GM19455 (cell line): ENCODE results near the gene TRIM39.
"Not testable (repeated sequence)": the region's sequence is repeated elsewhere in the genome, so short reads cannot be mapped to it uniquely, and the experiment has no call there.

ENCODE experiments used
- ATAC-seq: cut with Tn5 transposase; IDR thresholded peaks from one replicate; pipeline ENCODE4 v1.9.1; 2021; ENCODE audit not compliant: unreplicated experiment

Gene TRIM39

DNA sequence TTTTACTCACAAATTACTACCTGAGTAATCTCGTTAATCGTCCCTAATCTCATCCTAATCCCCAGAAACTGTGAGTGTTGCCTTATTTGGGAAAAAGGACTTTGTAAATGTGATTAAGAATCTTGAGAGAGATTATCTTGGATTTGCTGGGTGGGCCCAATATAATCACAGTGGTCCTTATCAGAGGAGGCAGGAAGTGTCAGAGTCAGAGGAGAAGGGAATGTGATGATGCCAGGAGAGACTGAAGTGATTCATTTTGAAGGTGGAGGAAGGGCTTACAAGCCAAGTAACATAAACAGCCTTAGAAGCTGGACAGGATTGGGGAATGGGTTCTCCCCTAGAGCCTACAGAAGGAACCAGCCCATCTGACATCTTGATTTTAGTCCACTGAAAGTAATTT is 34.9 kb downstream of the TRIM39 start:
- ATAC-seq, result no peak

DNA sequence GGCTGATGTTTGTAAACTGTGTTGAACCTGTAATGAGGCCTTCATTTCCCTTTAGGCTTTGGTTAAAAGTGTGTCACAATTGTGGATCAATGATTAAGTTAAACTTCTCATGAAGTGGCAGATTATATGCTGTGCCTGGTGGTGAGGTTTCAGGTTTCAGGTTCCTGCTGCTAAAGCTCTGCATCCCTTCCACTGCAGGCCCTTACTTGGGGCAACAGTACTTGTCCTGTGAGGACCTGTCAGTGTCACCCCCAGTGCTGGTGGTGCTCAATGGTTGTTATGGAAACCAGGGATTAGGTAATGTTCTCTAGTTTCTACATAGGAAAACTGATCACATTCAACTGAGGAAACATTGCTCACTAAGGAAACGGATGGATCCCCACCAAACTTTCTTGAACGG is 36.7 kb downstream of the TRIM39 start:
- no peak for ATAC-seq

DNA sequence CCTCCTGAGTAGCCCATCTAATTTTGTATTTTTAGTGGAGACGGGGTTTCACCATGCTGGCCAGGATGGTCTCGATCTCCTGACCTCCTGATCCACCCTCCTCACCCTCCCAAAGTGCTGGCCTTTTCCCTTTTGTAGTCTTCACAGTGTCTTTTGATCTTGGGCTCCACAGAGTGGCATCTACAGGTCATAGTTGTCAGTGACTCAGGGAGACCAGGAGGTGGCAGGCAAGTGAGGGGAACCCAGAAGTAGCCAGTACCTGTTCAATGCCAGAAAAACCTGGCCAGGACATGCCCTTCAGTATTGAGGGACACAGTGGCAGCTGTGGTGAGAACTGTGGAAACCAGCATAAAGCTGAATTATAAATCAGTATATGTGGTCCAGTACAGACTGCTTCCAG is 37.9 kb downstream of the TRIM39 start:
- no peak for ATAC-seq

DNA sequence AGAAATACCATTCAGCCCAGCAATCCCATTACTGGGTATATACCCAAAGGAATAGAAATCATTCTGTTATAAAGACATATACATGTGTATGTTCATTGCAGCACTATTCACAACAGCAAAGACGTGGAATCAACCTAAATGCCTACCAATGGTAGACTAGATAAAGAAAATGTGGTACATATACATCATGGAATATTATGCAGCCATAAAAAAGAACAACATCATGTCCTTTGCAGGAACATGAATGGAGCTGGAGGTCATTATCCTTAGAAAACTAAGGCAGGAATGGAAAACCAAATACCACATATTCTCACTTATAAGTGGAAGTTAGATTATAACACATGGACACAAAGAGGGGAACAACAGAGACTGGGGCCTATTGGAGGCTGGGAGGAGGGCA is 42.6 kb downstream of the TRIM39 start:
- not testable (repeated sequence) for ATAC-seq

DNA sequence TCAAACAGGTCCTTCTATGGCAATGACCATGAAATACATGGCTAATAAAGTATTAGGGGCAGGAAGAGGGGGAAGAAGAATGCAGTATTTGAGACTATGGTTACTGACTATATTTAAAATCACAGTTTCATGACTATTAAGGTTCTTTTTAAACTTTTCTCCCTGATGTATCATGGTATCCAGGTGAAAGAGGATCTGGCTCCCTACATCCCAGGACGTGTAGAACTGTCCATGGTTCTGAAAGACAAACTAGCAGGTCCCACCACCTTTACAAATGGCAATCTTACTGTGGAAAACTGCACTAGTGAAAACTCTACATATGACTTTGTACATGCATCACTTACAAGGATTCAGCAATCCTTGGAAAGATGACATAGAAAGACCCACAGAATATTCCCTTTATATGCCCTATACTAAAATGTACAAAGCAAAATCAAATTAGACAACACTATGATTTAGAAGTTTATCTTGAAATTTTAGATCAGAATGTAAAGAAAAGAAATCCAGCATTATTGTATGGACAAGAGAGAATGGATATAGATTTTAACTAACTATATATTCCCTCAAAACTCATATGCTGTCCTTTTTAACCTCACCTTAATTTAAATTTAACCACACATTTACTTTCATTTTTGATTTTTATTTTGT is 51.7 kb downstream of the TRIM39 start:
- ATAC-seq, result no peak

DNA sequence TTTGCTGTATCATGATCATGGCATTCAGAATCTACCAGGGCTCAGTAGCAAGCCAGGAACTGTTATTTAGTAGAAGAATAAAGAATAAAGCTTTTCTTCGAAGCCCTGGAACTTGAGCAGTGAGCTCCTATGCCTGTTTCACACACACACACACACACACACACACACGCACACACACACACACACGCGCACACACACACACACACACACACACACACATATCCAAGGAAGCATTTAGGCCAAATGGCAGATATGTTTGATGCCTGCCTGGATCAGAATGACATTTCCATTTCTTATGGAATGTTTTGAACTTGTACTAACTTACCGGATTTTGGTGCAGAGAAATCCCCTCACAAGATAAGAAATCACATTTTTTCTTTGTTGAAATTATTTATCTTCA is 53.7 kb downstream of the TRIM39 start:
- ATAC-seq, result no peak

DNA sequence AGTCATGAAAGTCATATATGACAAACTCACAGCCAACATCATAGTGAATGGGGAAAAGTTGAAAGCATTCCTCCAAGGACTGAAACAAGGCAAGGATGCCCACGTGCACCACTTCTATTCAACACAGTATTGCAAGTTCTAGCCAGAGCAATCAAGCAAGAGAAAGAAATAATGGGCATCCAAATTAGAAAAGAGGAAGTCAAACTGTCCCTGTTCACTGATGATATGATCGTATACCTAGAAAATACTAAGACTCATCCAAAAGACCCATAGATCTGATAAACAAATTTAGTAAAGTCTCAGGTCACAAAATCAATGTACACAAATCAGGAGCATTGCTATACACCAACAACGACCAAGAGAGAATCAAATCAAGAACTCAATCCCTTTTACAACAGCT is 59.4 kb downstream of the TRIM39 start:
- no peak for ATAC-seq

DNA sequence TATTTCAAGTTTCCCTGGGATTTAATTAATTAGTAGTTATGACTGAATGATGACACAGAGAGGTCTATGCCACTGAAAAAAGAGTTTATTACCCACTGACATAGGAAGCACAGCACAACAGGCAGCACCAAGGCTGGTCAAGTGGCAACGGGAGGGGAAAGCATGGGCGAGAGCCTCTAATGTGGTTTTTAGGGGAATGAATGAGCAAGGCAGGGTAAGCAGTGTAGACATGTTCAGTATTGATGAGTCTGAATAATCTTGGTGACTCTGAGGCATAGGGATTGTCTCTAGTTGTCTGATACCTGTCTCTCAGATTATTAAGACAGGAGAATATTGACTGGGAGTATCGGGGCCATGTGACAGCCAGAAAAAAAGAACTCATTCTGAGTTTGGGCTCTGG is 64.5 kb downstream of the TRIM39 start:
- no peak for ATAC-seq
